Measurements from ENCODE around the gene NT5M. TPM values are rescaled to one million over a fixed set of nuclear protein-coding genes. Genes with fewer than 3 reads are reported as not detected.
"Not testable (repeated sequence)": the region's sequence is repeated elsewhere in the genome, so short reads cannot be mapped to it uniquely, and the experiment has no call there.

Gene NT5M
- total RNA-seq, result 1 to 10 TPM; 1.7 to 3.1 (median 2.3) TPM

DNA sequence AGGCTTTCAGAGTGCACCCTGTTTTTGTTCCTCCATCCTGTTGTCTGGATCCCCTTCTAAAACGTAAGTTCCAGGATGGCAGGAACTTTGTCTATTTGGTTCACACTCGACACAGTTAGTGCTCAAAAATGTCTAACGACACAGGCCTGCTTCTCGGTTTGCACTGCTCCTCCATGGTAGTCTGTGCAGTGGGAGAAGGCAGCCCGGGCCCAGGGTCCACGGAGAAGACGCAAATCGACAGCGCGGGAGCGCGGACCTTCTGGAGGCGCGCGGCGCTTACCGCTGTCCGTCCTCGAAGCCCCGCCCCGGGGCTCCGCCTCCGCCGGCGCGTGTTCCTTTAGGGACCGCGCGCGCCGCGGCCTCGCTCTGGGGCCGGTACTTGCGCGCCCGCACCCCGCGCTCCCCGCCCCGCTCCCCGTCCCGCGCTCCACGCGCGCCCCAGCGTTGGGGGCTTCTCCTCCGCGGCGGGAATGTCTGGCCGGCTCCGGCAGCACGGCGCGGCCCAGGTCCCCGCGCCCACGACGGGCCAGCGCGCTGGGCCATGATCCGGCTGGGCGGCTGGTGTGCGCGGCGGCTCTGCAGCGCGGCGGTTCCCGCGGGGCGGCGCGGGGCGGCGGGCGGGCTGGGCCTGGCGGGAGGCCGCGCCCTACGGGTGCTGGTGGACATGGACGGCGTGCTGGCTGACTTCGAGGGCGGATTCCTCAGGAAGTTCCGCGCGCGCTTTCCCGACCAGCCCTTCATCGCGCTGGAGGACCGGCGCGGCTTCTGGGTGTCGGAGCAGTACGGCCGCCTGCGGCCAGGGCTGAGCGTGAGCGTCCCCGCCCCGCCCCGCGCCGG is at the start of gene NT5M:
TSS of gene NT5M (plus strand) at position 364 of the 837 bp plus-strand sequence. CDS start at position 542, 178 bp downstream.
- Histone ChIP-seq H3K27ac (peak within 1 kb of the TSS; percentile 49 to 87 (median 68)), H3K9me3 (no peaks in the 10 kb centered on the region), H3K4me1 (peaks cover 8 to 40% (median 14%) of the 10 kb centered on the region in 3 donors), H3K4me3 (peak within 1 kb of the TSS; percentile 41 to 87 (median 56)), H3K36me3 (no peaks in the 10 kb centered on the region), H3K27me3 (no peaks in the 10 kb centered on the region)
- WGBS, 2 donors, result 0% methylated on average over 2 to 10 of the region's 107 CpGs
- no peak for DNase-seq
- TF ChIP-seq, protein P1, sequence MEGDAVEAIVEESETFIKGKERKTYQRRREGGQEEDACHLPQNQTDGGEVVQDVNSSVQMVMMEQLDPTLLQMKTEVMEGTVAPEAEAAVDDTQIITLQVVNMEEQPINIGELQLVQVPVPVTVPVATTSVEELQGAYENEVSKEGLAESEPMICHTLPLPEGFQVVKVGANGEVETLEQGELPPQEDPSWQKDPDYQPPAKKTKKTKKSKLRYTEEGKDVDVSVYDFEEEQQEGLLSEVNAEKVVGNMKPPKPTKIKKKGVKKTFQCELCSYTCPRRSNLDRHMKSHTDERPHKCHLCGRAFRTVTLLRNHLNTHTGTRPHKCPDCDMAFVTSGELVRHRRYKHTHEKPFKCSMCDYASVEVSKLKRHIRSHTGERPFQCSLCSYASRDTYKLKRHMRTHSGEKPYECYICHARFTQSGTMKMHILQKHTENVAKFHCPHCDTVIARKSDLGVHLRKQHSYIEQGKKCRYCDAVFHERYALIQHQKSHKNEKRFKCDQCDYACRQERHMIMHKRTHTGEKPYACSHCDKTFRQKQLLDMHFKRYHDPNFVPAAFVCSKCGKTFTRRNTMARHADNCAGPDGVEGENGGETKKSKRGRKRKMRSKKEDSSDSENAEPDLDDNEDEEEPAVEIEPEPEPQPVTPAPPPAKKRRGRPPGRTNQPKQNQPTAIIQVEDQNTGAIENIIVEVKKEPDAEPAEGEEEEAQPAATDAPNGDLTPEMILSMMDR (IDR thresholded peaks at IDR 0.05), result no peak
- TF ChIP-seq POLR2A (IDR thresholded peaks at IDR 0.05), result peak in 1 of 4 donors; percentile 58
- intact Hi-C loops (cut with DNase I), result loop anchor here (10.0 kb wide), 1 partner anchor 298 kb away; no protein-coding TSS in a partner anchor

DNA sequence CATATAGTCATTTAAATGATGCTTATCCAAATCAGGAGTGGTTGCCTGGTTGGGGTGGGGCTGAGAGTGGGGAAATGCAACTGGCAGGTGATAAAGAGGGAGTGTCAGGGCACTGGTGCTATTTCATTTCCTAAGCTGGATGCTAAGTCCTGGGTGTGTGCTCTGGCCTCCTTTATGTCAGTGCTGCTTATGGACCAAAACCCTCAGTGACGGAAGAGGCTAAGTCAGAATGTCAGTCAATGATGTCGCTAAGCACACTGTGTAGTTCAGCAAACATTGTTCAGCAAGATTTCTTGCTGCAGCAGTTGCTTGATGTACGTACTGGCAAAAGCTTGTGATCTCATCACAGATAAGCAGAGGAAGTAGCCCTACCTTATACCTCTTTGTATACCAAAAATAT is 49.8 kb upstream of the NT5M start:
- Histone ChIP-seq H3K4me1 (no peaks in the 10 kb centered on the region), H3K9me3 (no peaks in the 10 kb centered on the region), H3K36me3 (peaks cover 0 to 100% (median 45%) of the 10 kb centered on the region in 3 donors), H3K27me3 (no peaks in the 10 kb centered on the region), H3K27ac (no peak overlapping the region), H3K4me3 (no peak overlapping the region)
- no peak for DNase-seq
- TF ChIP-seq, protein P1 (IDR thresholded peaks at IDR 0.05), result no peak
- TF ChIP-seq POLR2A (IDR thresholded peaks at IDR 0.05), result no peak
- intact Hi-C loops (cut with DNase I), result no loop called here
- WGBS, 2 donors, result 97 to 100% methylated on average over 3 of the region's 3 CpGs

DNA sequence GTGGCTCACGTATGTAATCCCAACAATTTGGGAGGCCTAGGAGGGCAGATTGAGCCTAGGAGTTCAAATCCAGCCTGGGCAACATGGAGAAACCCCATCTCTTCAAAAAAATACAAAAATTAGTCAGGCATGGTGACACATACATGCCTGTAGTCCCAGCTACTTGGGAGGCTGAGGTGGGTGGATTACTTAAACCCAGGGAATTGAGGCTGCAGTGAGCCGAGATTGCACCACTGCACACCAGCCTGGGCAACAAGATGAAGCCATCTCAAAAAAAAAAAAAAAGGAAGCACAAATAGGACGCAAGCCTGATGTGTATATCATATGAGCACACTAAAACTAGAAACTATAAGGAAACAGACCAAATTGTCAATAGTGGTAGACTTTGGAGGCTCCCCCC is 49.1 kb upstream of the NT5M start:
- no peak for DNase-seq
- Histone ChIP-seq H3K27ac (no peak overlapping the region), H3K9me3 (no peaks in the 10 kb centered on the region), H3K36me3 (peaks cover 0 to 100% (median 43%) of the 10 kb centered on the region in 3 donors), H3K4me3 (no peak overlapping the region), H3K27me3 (no peaks in the 10 kb centered on the region), H3K4me1 (no peaks in the 10 kb centered on the region)
- TF ChIP-seq POLR2A (IDR thresholded peaks at IDR 0.05), result no peak
- TF ChIP-seq, protein P1 (IDR thresholded peaks at IDR 0.05), result no peak
- intact Hi-C loops (cut with DNase I), result no loop called here
- 87% methylated on average over 3 of the region's 3 CpGs for WGBS, 2 donors

DNA sequence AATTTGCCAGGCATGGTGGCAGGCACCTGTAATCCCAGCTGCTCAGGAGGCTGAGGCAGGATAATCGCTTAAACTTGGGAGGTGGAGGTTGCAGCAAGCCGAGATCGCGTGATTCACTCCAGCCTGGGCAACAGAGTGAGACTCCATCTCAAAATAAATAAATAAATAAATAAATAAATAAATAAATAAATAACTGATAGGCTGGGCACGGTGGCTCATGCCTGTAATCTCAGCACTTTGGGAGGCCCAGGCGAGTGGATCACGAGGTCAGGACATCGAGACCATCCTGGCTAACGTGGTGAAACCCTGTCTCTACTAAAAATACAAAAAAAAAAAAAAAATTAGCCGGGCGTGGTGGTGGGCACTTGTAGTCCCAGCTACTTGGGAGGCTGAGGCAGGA is 47.5 kb upstream of the NT5M start:
- H3K9me3 ChIP-seq; DNase-seq; H3K4me1 ChIP-seq; H3K27me3 ChIP-seq; H3K4me3 ChIP-seq; H3K27ac ChIP-seq; intact Hi-C loops (cut with DNase I): not testable (repeated sequence)
- WGBS, 2 donors, result 85 to 89% methylated on average over 11 of the region's 11 CpGs
- peaks cover 3 to 100% (median 46%) of the 10 kb centered on the region in 3 donors for H3K36me3 ChIP-seq

DNA sequence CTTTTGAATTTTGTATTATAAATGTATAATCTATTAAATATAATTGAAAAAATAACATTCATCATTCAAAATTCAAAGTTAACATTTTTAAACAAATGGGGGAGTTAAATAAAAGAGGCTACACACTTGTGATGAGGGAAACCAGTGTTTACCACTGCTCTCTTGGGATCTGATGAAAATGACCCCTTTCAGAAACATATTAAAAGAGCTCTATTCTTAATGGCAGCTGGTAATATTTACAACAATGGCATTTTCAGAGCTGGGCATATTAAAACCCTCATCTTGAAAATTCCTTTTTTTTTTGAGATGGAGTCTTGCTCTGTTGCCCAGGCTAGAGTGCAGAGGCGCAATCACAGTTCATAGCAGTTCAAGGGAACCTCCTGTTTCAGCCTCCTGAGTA is 46.9 kb upstream of the NT5M start:
- intact Hi-C loops (cut with DNase I), result no loop called here
- H3K4me1 ChIP-seq, result no peaks in the 10 kb centered on the region
- H3K36me3 ChIP-seq, result peaks cover 3 to 100% (median 46%) of the 10 kb centered on the region in 3 donors
- H3K27me3 ChIP-seq, result no peaks in the 10 kb centered on the region
- no peaks in the 10 kb centered on the region for H3K9me3 ChIP-seq
- H3K4me3 ChIP-seq, result no peak overlapping the region
- WGBS, 2 donors, result 95 to 100% methylated on average over 1 of the region's 1 CpG
- H3K27ac ChIP-seq, result no peak overlapping the region
- no peak for DNase-seq
- TF ChIP-seq POLR2A (IDR thresholded peaks at IDR 0.05), result no peak
- TF ChIP-seq, protein P1 (IDR thresholded peaks at IDR 0.05), result no peak
